Dedifferentiated amniotic fluid mesenchymal stem cell (primary cell): ENCODE results near the gene FAF2.
A peak's percentile ranks its signal among the peaks of the same experiment; 100 is the strongest.
"Not testable (repeated sequence)": the region's sequence is repeated elsewhere in the genome, so short reads cannot be mapped to it uniquely, and the experiment has no call there.

Experiments
- DNase-seq: peaks from one replicate; pipeline ENCODE4 v3.0.0-alpha.2; 2016; ENCODE audit errors: extremely low spot score

FAF2 gene

GRCh38 chr5:176447978-176448608, at the start of gene FAF2:
Gene FAF2, plus strand, starts transcription at chr5:176448385. Its CDS starts 23 bp downstream, at chr5:176448408.
- peak; percentile 99 for DNase-seq

DNA sequence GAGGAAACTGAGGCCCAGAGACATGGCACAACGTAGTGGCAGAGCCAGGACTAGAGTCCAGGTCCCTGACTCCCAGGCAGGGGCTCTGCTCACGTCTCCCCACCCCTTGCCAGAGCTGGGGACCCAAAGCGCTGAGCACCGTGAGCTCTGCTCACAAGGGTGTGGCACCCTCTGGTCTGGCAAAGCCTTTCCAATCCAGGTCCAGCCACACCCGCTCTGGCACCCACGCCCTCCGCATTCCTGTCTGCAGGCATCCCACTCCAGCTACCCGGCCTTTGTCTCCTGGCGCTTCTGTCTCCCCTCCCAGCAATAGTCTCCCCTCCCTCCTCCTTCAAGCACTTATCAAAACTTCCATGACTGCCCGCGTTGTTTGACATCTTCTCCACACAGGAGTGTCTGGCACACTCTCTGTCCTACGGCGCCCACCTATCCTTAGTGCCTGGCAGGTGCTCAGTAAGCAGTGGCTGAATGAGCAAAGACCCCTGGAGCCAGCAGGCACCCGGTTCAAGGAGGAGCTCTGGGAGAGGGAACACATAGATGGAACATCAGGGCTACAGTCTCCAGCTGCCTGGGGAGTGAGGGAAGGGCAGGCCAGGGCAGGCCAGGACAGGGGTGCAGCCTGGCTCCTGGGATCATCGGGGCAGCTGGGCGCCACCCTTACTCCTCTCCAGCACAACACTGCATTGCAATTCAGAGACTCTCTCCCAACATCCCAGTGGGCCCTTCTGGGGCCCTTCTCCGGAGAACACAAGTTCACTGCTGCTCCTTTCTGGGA, 47.6 kb upstream of the FAF2 start:
- no peak for DNase-seq

- DNase-seq: no peak
These were observed 46.6 kb upstream of the FAF2 start for GRCh38 chr5:176401281-176402205.

DNA sequence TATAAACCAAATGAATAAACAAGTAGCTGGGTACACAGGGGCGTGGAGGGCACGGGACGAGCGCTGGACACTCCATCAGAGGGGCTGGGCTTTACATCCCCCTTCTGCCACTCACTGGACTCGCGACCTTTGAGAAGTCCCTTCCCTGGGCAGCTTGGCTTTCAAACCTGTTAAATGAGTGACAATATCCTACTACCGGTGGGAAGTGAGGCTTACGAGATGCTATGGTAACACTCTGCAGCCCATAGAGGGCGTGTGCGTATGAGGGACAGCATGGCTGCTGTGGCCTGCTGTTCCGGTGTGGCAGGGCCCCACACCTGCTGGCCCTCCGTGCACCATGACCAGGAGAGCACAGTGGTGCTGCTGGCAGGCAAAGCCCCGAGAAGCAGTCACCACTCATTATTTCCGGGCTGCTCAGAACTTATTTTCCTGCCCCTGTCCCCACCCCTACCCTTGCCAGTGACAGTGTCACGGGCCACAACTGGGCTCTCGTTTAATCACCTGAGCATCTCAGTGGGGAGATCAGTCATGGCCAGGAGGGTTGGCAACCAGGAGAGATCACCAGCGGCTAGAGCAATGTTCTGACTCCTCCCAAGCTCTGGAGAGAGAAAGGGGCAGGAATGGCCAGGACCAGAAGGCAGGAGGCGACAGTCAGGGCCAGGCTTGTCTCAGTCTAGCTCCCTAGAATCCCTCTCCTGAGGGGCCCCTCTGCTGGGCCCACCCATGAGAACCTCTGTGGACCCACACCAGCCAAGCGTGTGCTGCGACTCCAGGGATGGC, 42.3 kb upstream of the FAF2 start:
- no peak for DNase-seq

GRCh38 chr5:176406436-176407052, 41.6 kb upstream of the FAF2 start:
- no peak for DNase-seq

GRCh38 chr5:176407456-176408251, 40.5 kb upstream of the FAF2 start:
- DNase-seq: no peak

GRCh38 chr5:176408252-176408573, 40.0 kb upstream of the FAF2 start:
- DNase-seq: not testable (repeated sequence)

DNA sequence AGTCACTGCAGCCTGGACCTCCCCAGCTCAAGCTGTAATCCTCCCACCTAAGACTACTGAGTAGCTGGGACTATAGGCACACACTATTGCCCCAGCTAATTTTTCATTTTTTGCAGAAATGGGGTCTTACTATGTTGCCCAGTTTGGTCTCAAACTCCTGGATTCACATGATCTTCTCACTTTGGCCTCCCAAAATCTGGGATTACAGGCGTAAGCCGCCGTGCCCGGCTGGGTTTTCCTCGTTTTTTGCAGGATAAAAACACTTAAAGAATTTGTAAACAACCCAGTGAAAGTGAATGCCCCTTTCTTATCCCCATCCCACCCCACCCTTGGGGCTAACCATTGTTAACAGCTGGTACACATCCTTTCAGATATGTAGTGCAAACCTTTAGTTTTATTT, 39.6 kb upstream of the FAF2 start:
- DNase-seq: no peak

DNA sequence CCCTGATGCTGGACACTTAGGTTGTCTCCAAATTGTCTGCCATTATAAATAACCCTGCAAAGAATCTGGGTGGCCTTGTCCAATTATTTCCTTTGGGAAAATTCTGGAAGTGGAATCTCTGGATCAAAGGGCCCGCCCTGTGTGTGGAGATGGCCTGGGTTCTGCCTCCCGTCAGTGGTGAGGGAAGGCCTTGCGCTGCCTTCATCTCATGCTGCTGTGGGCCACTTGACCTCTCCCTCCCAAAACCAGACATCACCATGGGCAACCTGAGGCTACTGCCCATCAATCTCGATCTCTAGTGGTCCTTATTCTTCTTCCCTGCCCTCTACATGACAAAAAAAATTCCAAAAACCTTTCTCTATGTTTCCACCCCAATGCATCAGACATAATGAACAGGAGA, 38.4 kb upstream of the FAF2 start:
- no peak for DNase-seq

GRCh38 chr5:176410486-176411180, 37.6 kb upstream of the FAF2 start:
- no peak for DNase-seq

GRCh38 chr5:176412517-176413254, 35.5 kb upstream of the FAF2 start:
- DNase-seq: no peak

DNA sequence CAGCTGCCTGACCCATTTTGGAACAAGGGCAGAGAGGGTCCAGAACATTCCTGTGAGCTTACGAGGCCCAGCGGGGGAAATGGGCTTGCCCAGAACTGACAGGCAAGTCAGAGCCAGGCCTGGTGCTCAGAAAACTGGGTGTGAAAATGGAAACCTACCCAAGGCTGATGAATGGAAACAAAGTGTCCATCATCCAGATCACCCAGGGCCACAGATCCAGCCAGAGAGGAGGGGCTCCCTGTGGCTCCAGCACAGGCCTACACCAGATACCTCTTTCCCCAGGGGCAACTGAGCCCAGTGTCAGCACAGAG, 35.0 kb upstream of the FAF2 start:
- no peak for DNase-seq

- no peak for DNase-seq
These were observed 34.4 kb upstream of the FAF2 start for GRCh38 chr5:176413709-176414191.

GRCh38 chr5:176414704-176415103, 33.5 kb upstream of the FAF2 start:
- DNase-seq: no peak

- no peak for DNase-seq
These were observed 32.8 kb upstream of the FAF2 start for GRCh38 chr5:176415240-176415951.

- DNase-seq: peak; percentile 71
These were observed 31.9 kb upstream of the FAF2 start, which contains the start of gene CLTB for GRCh38 chr5:176415952-176416924. Gene CLTB, minus strand, starts transcription at chr5:176416539. Its CDS starts 176 bp downstream, at chr5:176416363.

GRCh38 chr5:176416965-176417364, 31.2 kb upstream of the FAF2 start:
- no peak for DNase-seq
